Measurements from ENCODE around the gene CNTROB.
"Not testable (repeated sequence)": the region's sequence is repeated elsewhere in the genome, so short reads cannot be mapped to it uniquely, and the experiment has no call there.

Gene CNTROB

DNA sequence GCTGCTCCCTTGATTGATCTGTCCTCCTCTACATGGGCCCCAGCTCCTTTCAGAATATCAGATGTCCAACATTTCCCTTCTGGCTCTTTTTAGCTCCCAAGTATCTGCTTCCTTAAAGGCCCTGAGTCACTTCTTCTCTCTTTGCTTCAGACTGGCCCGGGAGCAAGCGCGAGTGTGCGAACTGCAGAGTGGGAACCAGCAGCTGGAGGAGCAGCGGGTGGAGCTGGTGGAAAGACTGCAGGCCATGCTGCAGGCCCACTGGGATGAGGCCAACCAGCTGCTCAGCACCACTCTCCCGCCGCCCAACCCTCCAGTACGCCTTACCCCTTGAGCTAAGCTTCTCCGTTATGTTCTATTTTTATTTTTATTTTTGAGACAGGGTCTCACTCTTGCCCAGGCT, 12.3 kb downstream of the CNTROB start:
- no peak for DNase-seq (ENCODE audit: low read depth in 3 of 3)

GRCh38 chr17:7945651-7946050, 13.6 kb downstream of the CNTROB start:
- no peak for DNase-seq (ENCODE audit: low read depth in 3 of 3)

DNA sequence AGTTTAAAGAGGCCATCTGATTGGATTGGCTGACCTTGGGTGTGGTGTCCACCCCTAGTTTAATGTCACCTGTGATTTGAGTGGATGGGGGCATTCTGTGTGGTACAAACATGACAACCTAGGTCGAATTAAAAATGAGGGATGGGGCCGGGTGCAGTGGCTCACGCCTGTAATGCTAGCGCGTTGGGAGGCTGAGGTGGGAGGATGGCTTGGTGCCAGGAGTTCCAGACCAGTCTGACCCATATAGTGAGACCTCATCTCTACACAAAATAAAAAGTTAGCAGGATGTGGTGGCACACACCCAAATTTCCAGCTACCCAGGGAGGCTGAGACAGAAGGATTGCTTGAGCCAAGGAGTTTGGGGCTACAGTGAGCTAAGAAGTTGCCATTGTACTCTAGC, 14.4 kb downstream of the CNTROB start:
- DNase-seq (ENCODE audit: low read depth in 3 of 3) = no peak

GRCh38 chr17:7947651-7948050, 15.6 kb downstream of the CNTROB start:
- DNase-seq (ENCODE audit: low read depth in 3 of 3) = no peak

GRCh38 chr17:7950578-7950977, 18.6 kb downstream of the CNTROB start:
- DNase-seq (ENCODE audit: low read depth in 3 of 3) = no peak

GRCh38 chr17:7951143-7951792, 19.3 kb downstream of the CNTROB start:
- DNase-seq (ENCODE audit: low read depth in 3 of 3) = peak in 1 of 3 experiments; percentile 48

DNA sequence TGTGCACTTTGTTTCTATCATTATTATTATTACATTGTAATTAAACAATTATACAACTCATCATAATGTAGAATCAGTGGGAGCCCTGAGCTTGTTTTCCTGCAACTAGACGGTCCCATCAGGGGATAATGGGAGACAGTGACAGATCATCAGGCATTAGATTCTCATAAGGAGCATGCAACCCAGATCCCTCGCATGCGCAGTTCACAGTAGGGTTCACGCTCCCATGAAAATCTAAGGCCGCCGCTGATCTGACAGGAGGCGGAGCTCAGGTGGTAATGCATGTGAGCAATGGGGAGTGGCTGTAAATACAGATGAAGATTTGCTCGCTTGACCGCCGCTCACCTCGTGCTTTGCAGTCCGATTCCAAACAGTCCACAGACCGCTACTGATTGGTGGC, 21.3 kb downstream of the CNTROB start:
- DNase-seq (ENCODE audit: low read depth in 3 of 3) = not testable (repeated sequence)

DNA sequence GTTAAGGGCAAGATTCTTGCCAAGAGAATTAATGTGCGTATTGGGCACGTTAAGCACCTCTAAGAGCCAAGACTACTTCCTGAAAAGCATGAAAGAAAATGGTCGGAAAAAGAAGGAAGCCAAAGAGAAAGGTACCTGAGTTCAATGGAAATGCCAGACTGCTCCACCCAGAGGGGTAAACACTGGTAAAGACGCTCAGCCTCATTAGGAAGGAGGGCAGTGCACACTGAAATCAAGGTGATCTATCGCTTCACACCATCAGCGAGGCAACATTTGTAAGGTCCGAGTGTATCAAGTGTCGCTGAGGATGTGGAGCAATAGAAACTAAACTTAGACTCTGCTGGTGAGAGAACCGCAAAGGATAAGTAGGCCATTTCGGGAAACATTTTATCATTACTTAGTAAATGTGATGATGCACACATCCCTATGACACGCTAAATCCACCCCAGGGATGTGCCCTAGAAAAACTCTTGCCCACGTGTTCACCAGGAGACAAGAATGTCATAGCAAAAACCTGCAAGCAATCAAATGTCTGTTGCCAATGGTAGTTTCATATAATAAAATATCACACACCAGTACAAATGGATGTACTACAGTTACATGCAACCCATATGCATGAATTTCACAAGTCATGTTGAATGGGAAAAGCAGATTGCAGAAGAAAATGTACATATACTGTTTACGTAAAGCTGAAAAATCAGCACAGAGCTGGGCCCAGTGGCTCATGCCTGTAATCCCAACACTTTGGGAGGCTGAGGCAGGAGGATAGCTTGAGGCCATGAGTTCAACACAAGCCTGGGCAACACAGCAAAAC, 23.6 kb downstream of the CNTROB start:
- DNase-seq (ENCODE audit: low read depth in 3 of 3) = no peak

DNA sequence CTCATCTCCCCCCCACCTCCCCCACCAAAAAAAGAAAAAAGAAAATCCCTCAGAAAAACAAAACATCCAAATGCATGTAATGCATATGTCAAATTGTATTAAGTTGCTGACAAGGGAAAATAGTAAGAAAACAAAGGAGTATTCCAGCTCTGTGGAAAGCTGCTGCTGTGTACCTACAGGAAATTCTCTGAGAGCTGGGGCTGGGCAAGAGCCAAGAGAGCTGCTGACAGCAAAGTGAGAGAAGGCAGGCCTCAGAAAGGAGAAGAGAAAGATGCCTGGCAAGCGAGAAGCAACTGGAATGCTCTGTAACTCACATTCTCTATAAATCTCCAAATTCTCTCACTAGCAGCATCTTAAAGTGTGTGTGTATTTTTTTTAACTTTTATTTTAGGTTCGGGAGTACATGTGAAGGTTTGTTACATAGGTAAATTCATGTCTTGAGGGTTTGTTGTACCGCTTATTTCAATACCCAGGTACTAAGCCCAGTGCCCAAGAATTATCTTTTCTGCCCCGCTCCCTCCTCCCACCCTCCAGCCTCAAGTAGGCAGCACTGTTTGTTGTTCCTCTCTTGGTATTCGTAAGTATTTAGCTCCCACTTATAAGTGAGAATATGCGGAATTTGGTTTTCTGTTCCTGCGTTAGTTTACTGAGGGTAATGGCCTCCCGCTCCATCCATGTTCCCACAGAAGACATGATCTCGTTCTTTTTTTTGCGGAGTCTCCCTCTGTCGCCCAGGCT, 24.4 kb downstream of the CNTROB start:
- no peak for DNase-seq (ENCODE audit: low read depth in 3 of 3)

DNA sequence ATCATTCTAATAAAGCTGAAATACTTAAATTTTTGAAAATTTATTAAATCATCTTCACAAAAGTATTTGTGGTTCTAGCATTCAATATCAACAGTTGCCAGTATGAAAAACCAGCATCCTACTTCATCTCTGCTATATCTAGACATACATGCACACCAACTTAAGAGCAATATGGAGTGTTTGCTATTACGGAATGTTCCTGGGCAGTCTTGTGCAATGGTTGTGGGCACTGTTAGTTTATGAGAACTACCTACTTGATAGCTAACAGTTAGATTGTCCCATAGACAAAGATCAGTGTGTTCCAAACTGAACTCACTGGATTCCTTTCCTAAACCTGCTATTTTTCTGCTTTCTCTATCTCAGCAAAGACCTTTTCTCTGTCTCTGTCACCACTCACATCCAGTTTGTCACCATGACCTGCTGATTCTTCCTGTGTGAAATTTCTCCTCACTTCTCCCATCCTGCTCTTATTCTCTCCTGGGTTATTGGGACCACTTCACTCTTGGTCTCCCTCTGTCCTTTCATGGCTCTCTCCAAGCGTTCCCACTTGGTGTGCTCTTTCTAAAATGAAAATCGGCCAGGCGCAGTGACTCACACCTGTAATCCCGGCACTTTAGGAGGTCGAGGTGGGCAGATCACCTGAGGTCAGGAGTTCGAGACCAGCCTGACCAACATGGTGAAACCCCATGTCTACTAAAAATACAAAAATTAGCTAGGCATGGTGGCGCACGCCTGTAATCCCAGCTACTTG, 27.7 kb downstream of the CNTROB start:
- DNase-seq (ENCODE audit: low read depth in 3 of 3) = no peak

DNA sequence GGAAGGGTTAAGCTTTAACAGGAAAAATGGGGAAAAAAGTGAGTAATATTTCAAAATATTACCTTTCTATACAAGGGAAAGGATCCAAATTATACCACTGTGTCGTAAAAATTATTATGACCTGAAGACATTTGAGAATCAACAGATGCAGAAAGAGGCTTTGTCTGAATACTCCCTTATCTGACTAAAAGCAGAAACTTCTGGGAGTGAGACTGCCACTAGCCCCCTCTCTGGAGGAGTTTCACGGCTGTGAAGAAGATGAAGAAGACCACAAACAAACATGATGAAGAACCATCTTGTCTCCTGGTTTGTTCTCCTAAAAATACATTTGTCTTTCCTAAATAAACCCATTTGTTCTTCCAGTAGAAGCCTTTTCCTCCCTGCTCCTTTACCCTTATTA, 29.4 kb downstream of the CNTROB start:
- DNase-seq (ENCODE audit: low read depth in 3 of 3) = no peak

DNA sequence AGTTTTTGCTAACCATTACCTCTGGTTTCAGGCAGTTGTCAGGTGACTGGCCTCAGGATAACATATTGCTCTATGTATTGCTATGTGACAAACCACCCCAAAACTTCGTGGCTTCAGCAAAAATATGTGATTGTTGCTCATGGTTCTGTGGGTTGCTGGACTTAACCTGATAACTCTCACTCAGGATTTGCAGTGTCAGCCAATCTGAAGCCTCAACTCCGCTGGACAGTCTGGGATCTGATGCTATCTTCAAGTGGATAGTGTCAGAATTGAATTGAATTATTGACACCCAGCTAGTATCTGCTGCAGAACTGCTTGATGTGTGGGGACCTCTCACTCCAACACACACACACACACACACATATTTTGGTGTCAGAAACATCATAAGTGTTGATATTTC, 35.7 kb downstream of the CNTROB start:
- DNase-seq (ENCODE audit: low read depth in 3 of 3) = no peak

- no peak for DNase-seq (ENCODE audit: low read depth in 3 of 3)
Measured at GRCh38 chr17:7969433-7969832, 37.4 kb downstream of the CNTROB start.

DNA sequence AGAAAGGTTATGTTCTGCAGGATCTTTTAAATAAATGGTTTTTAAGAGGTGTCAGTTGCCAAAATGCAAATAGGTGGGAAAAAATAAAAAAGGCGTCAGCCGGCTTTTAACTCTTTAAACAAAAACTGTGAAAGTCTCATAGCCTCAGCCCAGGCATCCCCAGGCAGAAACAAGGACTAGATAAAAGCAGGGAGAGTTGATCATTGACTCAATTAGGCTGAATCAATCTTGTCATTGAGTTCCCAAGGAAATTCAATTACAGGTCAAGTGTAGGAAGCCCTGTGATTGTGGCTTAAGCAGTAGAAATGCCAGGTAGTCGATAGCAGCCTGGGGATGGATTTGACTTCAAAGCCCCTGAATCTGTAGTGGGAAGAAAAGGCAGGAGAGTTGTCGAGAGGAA, 39.6 kb downstream of the CNTROB start:
- no peak for DNase-seq (ENCODE audit: low read depth in 3 of 3)

DNA sequence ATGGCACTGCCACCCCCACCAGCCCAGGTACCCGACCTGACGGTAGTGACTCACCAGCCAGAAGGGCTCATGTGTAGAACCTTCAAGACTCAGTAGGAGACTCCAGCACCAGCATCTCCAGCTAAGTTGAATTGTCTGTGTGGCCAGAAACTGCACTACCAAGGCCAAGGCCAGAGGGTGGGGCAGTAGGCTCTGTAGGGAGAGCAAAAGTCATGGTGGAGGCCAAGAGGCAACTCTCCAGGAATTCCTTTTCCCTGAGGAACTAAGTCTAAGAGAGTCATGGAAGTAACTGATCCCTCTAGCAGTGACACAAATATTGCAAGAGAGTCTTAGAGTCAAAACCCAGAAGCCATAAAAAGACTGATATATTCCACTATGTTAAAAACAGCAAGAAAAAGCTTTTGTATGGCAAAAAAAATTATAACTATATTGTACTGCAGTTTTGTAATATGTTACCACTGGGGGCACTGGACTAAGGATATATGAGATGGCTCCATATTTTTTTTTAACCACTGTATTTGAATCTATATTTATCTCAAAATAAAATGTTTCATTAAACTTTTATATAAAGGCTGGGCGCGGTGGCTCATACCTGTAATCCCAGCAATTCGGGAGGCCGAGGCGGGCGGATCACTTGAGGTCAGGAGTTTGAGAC, 40.3 kb downstream of the CNTROB start:
- DNase-seq (ENCODE audit: low read depth in 3 of 3) = no peak

GRCh38 chr17:7974638-7975131, 42.7 kb downstream of the CNTROB start:
- DNase-seq (ENCODE audit: low read depth in 3 of 3) = no peak

DNA sequence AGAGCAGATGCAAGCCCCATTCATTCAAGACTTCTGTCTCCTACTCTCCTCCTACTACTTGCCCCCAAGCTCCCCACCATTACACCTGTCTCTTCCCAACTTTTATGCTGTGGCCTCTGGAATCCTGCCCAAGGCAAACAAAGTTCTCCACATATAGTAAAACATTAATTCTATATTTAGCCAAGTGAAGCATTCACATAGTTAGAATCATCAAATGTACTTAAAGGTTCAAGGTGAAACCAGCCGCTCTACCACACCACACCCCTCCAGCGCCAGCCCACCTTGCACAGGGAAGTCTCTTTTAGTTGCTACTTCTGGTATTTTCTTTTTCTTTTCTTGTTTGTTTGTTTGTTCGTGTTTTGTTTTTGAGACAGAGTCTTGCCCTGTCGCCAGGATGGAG, 45.0 kb downstream of the CNTROB start:
- no peak for DNase-seq (ENCODE audit: low read depth in 3 of 3)

GRCh38 chr17:7977805-7978204, 45.8 kb downstream of the CNTROB start:
- no peak for DNase-seq (ENCODE audit: low read depth in 3 of 3)

DNA sequence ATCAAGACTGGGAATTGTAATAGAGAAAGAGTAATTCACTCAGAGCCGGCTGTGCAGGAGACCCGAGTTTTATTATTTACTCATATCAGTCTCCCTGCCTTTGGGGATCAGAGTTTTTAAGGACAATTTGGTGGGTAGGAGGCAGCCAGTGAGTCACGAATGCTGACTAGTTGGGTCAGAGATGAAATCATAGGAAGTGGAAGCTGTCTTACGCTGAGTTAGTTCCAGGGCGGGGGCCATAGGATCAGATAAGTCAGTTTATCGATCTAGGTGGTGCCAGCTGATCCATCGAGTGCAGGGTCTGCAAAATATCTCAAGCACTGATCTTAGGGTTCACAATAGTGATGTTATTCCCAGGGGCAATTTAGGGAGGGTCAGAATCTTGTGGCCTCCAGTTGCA, 50.2 kb downstream of the CNTROB start:
- DNase-seq (ENCODE audit: low read depth in 3 of 3) = no peak

- no peak for DNase-seq (ENCODE audit: low read depth in 3 of 3)
Measured at GRCh38 chr17:7982666-7983065, 50.7 kb downstream of the CNTROB start.

DNA sequence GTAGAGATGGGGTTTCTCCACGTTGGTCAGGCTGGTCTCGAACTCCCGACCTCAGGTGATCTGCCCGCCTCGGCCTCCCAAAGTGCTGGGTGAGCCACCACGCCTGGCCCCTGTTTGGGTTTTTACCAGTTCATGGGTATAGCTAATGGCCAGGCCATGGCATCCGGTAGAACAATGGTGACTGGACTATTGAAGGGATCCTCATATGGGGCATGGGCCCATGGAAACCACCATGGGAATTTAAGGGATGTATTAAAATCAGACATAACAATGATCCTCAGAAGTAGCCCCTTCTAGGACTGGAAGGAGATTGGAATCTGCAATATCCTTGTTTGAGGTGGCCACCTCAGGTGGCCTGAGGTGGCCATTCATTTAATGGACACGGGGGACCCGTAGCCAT, 52.9 kb downstream of the CNTROB start:
- DNase-seq (ENCODE audit: low read depth in 3 of 3) = no peak
